ENCODE measurements around the gene USP34. TPM values are rescaled to one million over a fixed set of nuclear protein-coding genes. Genes with fewer than 3 reads are reported as not detected.

Gene USP34
- total RNA-seq, 1 donor from 2014 or later, result 83.2 TPM

DNA sequence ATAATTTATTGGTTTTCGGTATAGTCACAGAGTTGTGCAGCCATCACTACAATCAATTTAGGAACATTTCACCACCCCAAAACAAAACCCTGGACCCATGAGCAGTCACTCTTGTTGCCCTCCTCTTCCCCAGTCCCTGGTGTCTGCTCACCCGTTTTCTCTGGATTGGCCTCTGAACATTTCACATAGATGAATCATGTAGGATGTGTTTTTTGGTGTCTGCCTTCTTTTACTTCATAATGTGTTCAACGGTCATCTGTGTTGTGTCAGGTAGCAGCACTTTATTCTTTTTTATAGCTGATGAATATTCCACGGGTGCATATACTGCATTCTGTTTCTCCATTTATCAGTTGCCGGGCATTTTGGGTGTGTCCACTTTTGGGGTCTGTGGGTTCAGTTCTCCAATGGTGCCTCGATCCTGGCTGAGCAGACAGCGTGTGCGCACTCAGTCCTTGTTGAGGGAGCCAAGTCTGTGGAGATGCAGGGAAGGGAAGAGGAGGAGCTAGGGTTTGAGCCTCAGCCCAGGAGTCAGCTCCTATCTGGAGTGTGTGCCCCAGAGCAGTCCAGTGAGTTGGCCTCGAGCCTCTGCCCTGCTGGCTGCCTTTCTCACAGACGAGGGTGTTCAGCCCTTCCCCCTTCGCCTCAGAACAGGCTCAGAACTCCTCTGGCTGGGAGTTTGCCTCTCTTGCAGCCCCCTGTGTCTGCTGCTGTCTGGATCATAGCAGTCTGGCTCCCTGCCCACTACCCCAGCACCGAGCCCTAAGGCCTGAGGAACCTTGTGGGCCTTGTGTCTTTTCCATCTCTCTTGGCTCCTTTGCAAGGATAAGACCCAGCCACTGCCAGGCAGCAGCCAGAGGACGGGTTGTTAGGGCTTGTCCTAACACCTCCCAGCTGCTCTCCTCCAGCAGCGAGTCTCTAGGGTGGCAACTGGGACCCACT is 290.9 kb downstream of the USP34 start:
- no peak for FAIRE-seq
- Histone ChIP-seq H3K27me3 (ENCODE audit: control insufficient read depth, insufficient read depth, low read length) (no peaks in the 10 kb centered on the region), H3K4me3 (ENCODE audit: low read depth, low read length) (no peak overlapping the region), H3K36me3 (ENCODE audit: control insufficient read depth, insufficient read depth, low read length) (peaks cover 19% of the 10 kb centered on the region)
- TF ChIP-seq, protein P1, sequence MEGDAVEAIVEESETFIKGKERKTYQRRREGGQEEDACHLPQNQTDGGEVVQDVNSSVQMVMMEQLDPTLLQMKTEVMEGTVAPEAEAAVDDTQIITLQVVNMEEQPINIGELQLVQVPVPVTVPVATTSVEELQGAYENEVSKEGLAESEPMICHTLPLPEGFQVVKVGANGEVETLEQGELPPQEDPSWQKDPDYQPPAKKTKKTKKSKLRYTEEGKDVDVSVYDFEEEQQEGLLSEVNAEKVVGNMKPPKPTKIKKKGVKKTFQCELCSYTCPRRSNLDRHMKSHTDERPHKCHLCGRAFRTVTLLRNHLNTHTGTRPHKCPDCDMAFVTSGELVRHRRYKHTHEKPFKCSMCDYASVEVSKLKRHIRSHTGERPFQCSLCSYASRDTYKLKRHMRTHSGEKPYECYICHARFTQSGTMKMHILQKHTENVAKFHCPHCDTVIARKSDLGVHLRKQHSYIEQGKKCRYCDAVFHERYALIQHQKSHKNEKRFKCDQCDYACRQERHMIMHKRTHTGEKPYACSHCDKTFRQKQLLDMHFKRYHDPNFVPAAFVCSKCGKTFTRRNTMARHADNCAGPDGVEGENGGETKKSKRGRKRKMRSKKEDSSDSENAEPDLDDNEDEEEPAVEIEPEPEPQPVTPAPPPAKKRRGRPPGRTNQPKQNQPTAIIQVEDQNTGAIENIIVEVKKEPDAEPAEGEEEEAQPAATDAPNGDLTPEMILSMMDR (IDR thresholded peaks at IDR 0.05; ENCODE audit: insufficient read depth, low read length, severe bottlenecking), result no peak
- DNase-seq (ENCODE audit: low read depth), result peak; percentile 43

DNA sequence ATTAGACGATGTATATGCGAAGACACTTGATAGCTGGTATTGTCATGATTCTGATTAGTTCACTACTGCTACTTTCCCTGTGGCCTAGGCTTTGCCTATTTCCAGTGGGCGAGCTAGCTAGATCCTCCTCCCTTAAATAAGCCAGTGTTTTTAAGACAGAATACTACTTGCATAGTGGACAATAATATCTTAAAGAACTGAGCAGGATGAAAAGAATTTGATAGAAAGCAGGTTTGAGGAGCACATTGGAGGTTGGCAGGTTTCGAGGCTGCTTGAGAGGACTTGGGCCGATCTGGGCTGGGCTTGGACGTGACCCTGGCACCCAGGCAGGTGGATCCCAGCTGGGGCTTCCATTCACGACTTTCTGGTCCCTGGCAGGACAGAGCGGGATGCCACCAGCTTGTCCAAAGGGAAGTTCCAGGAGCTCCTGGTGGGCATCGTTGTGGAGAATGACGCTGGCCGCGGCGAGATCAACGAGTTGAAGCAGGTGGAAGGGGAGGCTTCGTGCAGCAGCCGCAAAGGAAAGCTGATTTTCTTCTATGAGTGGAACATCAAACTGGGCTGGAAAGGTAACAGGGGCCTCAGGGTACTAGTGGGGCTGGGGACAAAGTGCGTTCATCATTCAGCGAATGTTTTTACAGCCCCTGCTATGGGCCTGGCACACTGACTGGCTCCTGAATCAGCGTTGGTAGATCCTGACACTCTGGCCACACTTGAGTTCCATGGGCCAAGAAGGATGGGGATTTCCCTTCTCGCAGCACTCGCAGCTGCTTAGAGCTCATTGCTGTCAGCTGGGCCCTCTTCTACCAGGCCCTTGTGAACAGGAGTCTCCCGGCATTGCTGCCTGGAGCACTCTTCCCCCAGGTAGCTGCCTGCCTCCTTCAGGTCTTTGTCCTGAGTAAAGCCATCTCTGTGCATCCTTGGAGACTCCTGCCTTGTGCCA is 292.0 kb downstream of the USP34 start:
- DNase-seq (ENCODE audit: low read depth) (peak; percentile 23), FAIRE-seq (no peak)
- Histone ChIP-seq H3K27me3 (ENCODE audit: control insufficient read depth, insufficient read depth, low read length) (no peaks in the 10 kb centered on the region), H3K4me3 (ENCODE audit: low read depth, low read length) (no peak overlapping the region), H3K36me3 (ENCODE audit: control insufficient read depth, insufficient read depth, low read length) (peaks cover 16% of the 10 kb centered on the region)
- TF ChIP-seq, protein P1 (IDR thresholded peaks at IDR 0.05; ENCODE audit: insufficient read depth, low read length, severe bottlenecking), result no peak

DNA sequence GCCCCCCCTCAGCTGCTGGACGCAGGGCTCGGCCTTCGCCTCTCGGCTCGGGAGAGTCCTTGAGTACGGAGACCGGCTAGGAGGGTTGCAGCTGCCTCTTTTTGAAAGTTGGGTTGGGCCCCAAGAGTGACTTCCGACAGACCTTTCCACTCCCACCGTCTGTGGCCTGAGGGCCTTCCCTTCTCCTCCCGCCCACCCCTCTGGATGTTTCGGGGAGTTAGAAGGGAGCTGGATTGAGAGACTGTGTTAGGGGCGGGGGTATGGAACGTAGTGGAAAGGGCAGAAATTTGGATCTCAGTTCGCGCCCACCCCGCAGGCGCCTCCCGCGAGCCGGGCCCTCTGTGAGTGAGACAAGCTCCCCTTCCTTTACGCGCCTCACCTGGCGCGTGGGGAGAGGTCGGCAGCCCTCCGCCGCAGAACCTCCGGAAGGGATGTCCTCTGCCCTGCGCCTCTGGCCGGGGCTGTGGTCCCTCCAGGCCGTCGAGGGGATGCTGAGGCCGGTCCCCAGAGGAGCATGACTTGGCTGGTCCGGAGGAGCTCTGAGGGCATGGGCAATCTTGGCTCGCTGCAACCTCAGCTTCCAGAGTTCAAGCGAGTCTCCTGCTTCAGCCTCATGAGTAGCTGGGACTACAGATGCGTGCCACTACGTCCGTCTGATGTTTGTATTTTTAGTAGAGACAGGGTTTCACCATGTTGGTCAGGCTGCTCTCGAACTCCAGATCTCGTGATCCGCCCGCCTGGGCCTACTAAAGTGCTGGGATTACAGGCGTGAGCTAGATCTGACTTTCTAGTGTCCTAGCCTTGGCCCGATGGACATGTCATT is 292.9 kb downstream of the USP34 start:
- Histone ChIP-seq H3K4me3 (ENCODE audit: low read depth, low read length) (peak overlapping the region; percentile 72), H3K36me3 (ENCODE audit: control insufficient read depth, insufficient read depth, low read length) (peaks cover 13% of the 10 kb centered on the region), H3K27me3 (ENCODE audit: control insufficient read depth, insufficient read depth, low read length) (no peaks in the 10 kb centered on the region)
- TF ChIP-seq, protein P1 (IDR thresholded peaks at IDR 0.05; ENCODE audit: insufficient read depth, low read length, severe bottlenecking), result no peak
- no peak for FAIRE-seq
- no peak for DNase-seq (ENCODE audit: low read depth)

DNA sequence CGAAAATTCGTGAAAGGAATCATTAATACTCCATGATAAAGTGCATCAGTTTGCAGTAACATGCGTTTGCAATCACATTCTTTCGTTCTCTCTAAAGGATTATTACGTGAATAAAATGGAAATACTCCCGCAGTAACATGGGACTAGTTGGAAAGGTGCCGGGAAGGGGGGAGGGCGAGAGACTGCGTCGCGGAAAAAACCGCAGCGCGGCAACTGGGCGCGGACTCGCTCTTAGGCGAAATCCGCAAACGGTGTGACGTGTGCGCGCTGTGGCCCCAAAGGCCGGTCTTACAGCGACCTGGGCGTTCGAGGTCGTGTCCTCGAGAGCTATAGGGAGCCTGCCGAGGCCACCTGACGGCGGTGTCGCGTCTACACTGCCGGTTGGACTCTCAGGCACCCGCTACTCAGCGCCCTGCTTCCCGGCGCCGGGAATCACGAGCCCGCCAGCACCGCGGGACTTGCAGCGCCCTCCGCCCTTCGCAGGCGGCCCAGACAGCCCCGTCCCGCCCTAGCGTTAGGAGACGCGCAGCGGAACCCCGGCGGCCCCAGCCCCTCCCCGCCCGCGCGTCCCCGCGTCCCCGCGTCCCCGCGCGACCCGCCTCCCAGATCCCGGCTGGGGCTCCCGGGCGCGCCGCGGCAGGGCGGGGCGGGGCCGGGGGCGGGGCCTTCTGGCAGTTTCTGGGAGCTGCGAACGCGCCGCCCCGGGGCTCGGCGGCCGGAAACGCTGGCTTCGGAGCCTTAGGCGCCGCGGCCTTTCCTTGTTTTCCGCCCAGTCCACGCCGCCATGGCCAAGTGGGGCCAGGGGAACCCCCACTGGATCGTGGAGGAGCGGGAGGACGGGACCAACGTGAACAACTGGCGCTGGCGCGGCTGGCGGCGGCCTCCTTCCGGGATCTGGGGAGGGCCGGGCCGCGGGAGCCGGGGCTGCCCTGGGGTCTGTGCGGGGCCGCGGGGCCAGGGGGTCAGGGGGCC is 293.8 kb downstream of the USP34 start:
- peak; percentile 71 for DNase-seq (ENCODE audit: low read depth)
- Histone ChIP-seq H3K4me3 (ENCODE audit: low read depth, low read length) (peak overlapping the region; percentile 72), H3K27me3 (ENCODE audit: control insufficient read depth, insufficient read depth, low read length) (no peaks in the 10 kb centered on the region), H3K36me3 (ENCODE audit: control insufficient read depth, insufficient read depth, low read length) (peaks cover 8% of the 10 kb centered on the region)
- TF ChIP-seq, protein P1 (IDR thresholded peaks at IDR 0.05; ENCODE audit: insufficient read depth, low read length, severe bottlenecking), result no peak
- FAIRE-seq, result no peak
